Caco-2 (cell line): ENCODE results near the gene PITPNM3. TPM values are rescaled to one million over a fixed set of nuclear protein-coding genes. Genes with fewer than 3 reads are reported as not detected.

Experiments
- BruUV-seq: library from RNA; stranded (reverse); fragments of 400-500 nt; replicated peaks from 2 replicates; lab custom pipeline; 2021; lab: Mats Ljungman, UMichigan
- CTCF ChIA-PET: fragments of 300-600 bp; sonication (Branson Sonifier 250); formaldehyde crosslinking; loops from one replicate; lab custom pipeline; 2022; ENCODE audit warnings: antibody characterized with exemption; lab: Charles Lee
- POLR2A ChIA-PET: fragments of 300-600 bp; sonication (Branson Sonifier 250); formaldehyde crosslinking; loops from one replicate; lab custom pipeline; 2022; ENCODE audit warnings: antibody characterized with exemption; lab: Charles Lee
- DNase-seq, 2 experiments: peaks; one replicate each; pipeline versions ENCODE4 v3.0.0 to v3.0.0-alpha.2; 2020 to 2022
- H3K27me3 ChIP-seq: replicated peaks from 2 replicates; pipeline ENCODE4 v1.6.0; 2011; ENCODE audit warnings: low read length; ENCODE audit not compliant: control insufficient read depth, insufficient read depth
- H3K36me3 ChIP-seq: 2 replicates; pipeline ENCODE4 v1.5.1; 2011; ENCODE audit warnings: low read length; ENCODE audit not compliant: control insufficient read depth, insufficient read depth
- H3K4me1 ChIP-seq: fragments of 250-450 bp; sonication (Bioruptor Pico); 2 replicates; pipeline ENCODE4 v1.5.1; 2020; ENCODE audit warnings: mild to moderate bottlenecking
- H3K4me3 ChIP-seq: 2 replicates; pipeline ENCODE4 v1.5.1; 2011; ENCODE audit warnings: low read depth, mild to moderate bottlenecking, control low read depth, low read length
- H3K9me3 ChIP-seq: fragments of 250-450 bp; sonication (Bioruptor Pico); 2 replicates; pipeline ENCODE4 v1.5.1; 2020; ENCODE audit warnings: mild to moderate bottlenecking, moderate library complexity
- H3K27ac Mint-ChIP-seq: one replicate; pipeline ENCODE4 v1.8.0; 2022; ENCODE audit warnings: mixed read lengths; ENCODE audit not compliant: unreplicated experiment
- H3K27me3 Mint-ChIP-seq: one replicate; pipeline ENCODE4 v1.8.0; 2022; ENCODE audit warnings: mixed read lengths; ENCODE audit not compliant: insufficient read depth, unreplicated experiment
- H3K36me3 Mint-ChIP-seq: one replicate; pipeline ENCODE4 v1.8.0; 2022; ENCODE audit warnings: mild to moderate bottlenecking, mixed read lengths; ENCODE audit not compliant: insufficient read depth, unreplicated experiment
- H3K4me1 Mint-ChIP-seq: one replicate; pipeline ENCODE4 v1.8.0; 2022; ENCODE audit warnings: low read depth, mixed read lengths; ENCODE audit not compliant: unreplicated experiment
- H3K4me3 Mint-ChIP-seq: one replicate; pipeline ENCODE4 v1.8.0; 2022; ENCODE audit warnings: mild to moderate bottlenecking, moderate library complexity, mixed read lengths; ENCODE audit not compliant: unreplicated experiment
- H3K9me3 Mint-ChIP-seq: one replicate; pipeline ENCODE4 v1.8.0; 2022; ENCODE audit warnings: mixed read lengths; ENCODE audit not compliant: unreplicated experiment
- intact Hi-C: fragments of 100-400 bp; cut with micrococcal nuclease; formaldehyde crosslinking; loops from one replicate; pipeline ENCODE4 v1.10.0; 2022; ENCODE audit not compliant: unreplicated experiment
- total RNA-seq: library from RNA; stranded (reverse); gene quantifications from 2 replicates; pipeline ENCODE4 v1.2.3, GENCODE V29; 2022
- TF ChIP-seq, protein P1 (sequence below), 2 experiments: fragments of 200-600 bp in 1 of 2; IDR thresholded peaks; 1 replicate in 1 of 2; 2 replicates in 1 of 2; pipeline versions ENCODE4 v1.5.1 to v1.8.0; 2011 to 2022; ENCODE audit warnings: antibody characterized with exemption in 1 of 2, control low read depth in 1 of 2, inconsistent platforms in 1 of 2, low read depth in 1 of 2, low read length in 1 of 2, mild to moderate bottlenecking in 1 of 2, moderate library complexity in 1 of 2; ENCODE audit not compliant: insufficient read depth in 1 of 2, severe bottlenecking in 1 of 2, unreplicated experiment in 1 of 2

PITPNM3 gene
- total RNA-seq, 1 experiment from 2014 or later = 0.50 TPM

DNA sequence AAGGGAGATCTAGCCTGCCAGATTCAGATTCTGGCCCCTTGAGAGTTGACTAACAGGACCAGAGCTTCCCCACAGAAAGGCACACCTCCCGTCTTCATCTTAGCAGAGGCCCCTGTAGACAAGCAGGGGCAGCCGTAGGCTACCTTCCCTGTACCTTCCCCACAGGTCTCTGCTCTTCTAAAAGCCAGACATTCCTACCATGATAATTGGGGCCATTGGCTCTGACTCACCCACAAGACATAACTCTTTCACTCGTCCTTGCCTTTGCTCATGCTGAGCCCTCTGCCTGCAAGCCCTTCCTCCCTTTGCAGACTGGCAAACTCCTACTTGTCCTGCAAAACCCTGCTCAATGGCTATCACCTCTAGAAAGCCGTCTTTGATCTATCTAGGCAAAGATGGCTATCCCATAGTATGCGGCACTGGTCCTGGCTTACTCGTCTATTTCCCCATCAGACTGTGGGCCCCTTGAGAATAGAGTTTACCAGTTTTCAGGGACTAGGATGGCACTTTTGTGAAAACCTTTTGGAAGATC, 68.3 kb downstream of the PITPNM3 start:
- H3K4me1 Mint-ChIP-seq = no peaks in the 10 kb centered on the region
- H3K27me3 Mint-ChIP-seq = no peaks in the 10 kb centered on the region
- ChIA-PET POLR2A (no interaction called here), CTCF (no interaction called here)
- no TSS peak for BruUV-seq
- Histone ChIP-seq H3K36me3 (no peaks in the 10 kb centered on the region), H3K27me3 (no peaks in the 10 kb centered on the region), H3K9me3 (no peaks in the 10 kb centered on the region), H3K4me1 (no peaks in the 10 kb centered on the region), H3K4me3 (no peak overlapping the region)
- H3K4me3 Mint-ChIP-seq = no peak overlapping the region
- intact Hi-C loops = no loop called here
- H3K27ac Mint-ChIP-seq = no peak overlapping the region
- TF ChIP-seq, protein P1, sequence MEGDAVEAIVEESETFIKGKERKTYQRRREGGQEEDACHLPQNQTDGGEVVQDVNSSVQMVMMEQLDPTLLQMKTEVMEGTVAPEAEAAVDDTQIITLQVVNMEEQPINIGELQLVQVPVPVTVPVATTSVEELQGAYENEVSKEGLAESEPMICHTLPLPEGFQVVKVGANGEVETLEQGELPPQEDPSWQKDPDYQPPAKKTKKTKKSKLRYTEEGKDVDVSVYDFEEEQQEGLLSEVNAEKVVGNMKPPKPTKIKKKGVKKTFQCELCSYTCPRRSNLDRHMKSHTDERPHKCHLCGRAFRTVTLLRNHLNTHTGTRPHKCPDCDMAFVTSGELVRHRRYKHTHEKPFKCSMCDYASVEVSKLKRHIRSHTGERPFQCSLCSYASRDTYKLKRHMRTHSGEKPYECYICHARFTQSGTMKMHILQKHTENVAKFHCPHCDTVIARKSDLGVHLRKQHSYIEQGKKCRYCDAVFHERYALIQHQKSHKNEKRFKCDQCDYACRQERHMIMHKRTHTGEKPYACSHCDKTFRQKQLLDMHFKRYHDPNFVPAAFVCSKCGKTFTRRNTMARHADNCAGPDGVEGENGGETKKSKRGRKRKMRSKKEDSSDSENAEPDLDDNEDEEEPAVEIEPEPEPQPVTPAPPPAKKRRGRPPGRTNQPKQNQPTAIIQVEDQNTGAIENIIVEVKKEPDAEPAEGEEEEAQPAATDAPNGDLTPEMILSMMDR (IDR thresholded peaks at IDR 0.05; ENCODE audit: insufficient read depth in 1 of 2, low read depth in 1 of 2, low read length in 1 of 2, severe bottlenecking in 1 of 2, unreplicated experiment in 1 of 2) = no peak
- H3K9me3 Mint-ChIP-seq = no peaks in the 10 kb centered on the region
- no peak for DNase-seq
- H3K36me3 Mint-ChIP-seq = no peaks in the 10 kb centered on the region

DNA sequence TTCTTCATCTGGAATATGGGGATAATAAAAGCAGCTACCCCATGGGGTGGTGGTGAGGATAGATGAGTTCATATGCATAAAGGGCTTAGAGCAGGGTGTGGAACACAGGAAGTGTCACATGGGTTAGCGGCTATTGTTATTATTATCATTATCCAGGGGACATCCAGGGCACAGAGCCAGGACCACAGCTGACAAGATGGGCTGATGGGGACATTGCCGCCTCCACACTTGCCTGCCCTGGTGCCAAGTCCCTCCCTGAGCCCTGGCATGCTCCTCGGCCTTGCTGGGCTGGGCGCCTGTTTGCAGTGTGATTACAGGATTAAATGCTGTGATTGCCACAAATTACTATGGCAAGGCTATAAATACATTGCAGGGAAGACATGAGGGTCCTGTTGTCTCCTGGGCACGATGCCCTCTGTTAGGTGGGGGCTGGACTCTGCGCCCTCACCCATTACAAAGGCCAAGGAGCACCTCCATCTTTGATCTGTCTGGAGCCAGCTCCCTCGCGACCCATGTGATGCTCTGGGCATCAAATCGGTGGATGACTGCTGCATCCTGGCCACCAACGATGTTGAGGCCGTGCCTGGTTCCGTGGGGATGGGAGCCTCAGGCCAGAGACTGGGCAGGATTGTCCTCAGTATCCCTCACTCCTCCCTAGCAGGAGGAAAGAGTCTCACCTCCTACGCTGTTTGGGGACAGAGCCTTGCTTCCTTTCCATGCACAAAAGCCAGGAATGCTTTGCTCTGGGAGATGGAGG, 68.9 kb downstream of the PITPNM3 start:
- ChIA-PET POLR2A (no interaction called here), CTCF (no interaction called here)
- no peak overlapping the region for H3K4me3 ChIP-seq
- no peaks in the 10 kb centered on the region for H3K9me3 ChIP-seq
- Mint-ChIP-seq H3K27ac (no peak overlapping the region), H3K9me3 (no peaks in the 10 kb centered on the region), H3K27me3 (no peaks in the 10 kb centered on the region), H3K4me1 (no peaks in the 10 kb centered on the region), H3K4me3 (no peak overlapping the region), H3K36me3 (no peaks in the 10 kb centered on the region)
- intact Hi-C loops = no loop called here
- H3K27me3 ChIP-seq = no peaks in the 10 kb centered on the region
- BruUV-seq = no TSS peak
- no peak for DNase-seq
- no peaks in the 10 kb centered on the region for H3K36me3 ChIP-seq
- TF ChIP-seq, protein P1 (IDR thresholded peaks at IDR 0.05; ENCODE audit: insufficient read depth in 1 of 2, low read depth in 1 of 2, low read length in 1 of 2, severe bottlenecking in 1 of 2, unreplicated experiment in 1 of 2) = no peak
- H3K4me1 ChIP-seq = no peaks in the 10 kb centered on the region

DNA sequence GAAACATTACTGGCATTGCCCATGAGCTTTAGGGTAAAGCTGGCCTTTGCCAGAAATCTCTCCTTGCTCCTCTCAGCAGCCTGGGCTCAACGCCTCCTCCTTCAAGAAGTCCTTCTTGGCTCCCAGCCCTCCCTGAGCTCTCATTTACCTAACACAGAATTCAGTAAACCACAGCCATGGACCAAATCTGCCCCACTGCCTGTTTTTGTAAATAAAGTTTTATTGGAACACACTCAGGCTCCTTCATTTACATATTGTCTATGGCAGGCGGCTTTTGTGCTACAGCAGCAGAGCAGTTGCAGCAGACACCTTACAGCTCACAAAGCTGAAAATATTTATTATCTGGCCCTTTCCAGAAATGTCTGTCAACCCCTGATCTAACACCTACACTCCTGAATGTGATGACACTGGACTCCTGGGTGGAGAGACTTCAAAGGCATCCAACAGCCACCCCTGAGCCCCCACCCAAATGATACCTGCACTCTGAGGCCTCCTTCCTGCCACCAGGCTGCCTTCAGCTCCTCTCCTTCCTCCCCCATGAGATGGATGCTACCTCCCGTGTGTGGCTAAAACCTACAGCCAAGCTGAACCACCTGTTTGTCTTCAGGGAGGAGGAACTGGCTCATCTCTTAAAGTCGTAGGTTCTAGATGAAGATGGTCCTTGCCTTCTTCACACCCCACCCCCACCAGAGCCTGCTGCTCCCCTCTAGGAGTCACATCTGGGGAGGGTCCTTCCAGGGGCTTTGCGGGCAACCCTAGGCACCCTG, 70.5 kb downstream of the PITPNM3 start:
- ChIA-PET CTCF (no interaction called here), POLR2A (no interaction called here)
- intact Hi-C loops = no loop called here
- no peak overlapping the region for H3K27ac Mint-ChIP-seq
- TF ChIP-seq, protein P1 (IDR thresholded peaks at IDR 0.05; ENCODE audit: insufficient read depth in 1 of 2, low read depth in 1 of 2, low read length in 1 of 2, severe bottlenecking in 1 of 2, unreplicated experiment in 1 of 2) = no peak
- Histone ChIP-seq H3K36me3 (no peaks in the 10 kb centered on the region), H3K4me3 (no peak overlapping the region), H3K9me3 (no peaks in the 10 kb centered on the region), H3K27me3 (no peaks in the 10 kb centered on the region), H3K4me1 (no peaks in the 10 kb centered on the region)
- H3K27me3 Mint-ChIP-seq = no peaks in the 10 kb centered on the region
- no peak for DNase-seq
- H3K36me3 Mint-ChIP-seq = no peaks in the 10 kb centered on the region
- no peaks in the 10 kb centered on the region for H3K4me1 Mint-ChIP-seq
- no peak overlapping the region for H3K4me3 Mint-ChIP-seq
- no TSS peak for BruUV-seq
- no peaks in the 10 kb centered on the region for H3K9me3 Mint-ChIP-seq
